ENCODE measurements around the gene DEFB131A. TPM values are rescaled to one million over a fixed set of nuclear protein-coding genes. Genes with fewer than 3 reads are reported as not detected.
"Not testable (repeated sequence)": the region's sequence is repeated elsewhere in the genome, so short reads cannot be mapped to it uniquely, and the experiment has no call there.

DEFB131A gene
- total and polyA plus RNA-seq, 4 experiments from 2014 or later = not detected

DNA sequence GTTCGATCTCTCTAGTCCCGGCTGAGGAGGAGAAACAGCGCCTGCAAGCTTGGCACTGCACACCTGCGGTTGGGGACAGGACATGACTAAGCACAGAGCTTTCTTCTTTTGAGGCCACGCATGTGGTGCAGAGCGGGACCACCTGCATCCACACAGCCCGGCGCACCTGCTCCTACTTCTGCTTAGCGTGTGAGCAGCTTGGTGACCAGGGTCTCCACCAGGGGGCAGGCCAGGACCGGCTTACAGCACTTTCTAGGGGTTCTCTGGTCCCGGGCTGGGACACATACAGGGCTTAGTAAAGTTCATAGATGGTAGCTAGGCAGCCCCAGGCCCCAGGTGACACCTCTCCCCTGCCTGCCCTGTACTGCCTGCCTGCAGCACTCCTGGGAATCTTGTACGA, 51.2 kb downstream of the DEFB131A start:
- POLR2A ChIA-PET (ENCODE audit: partially characterized antibody); H3K4me3 ChIP-seq (ENCODE audit: low read length in 2 of 2); intact Hi-C loops (cut with micrococcal nuclease); H3K9me3 ChIP-seq (ENCODE audit: control insufficient read depth in 1 of 2, low read length in 2 of 2); H3K36me3 Mint-ChIP-seq; H3K9me3 Mint-ChIP-seq; H3K27ac Mint-ChIP-seq; H3K27me3 ChIP-seq (ENCODE audit: insufficient read depth, low read length); H3K4me3 Mint-ChIP-seq; H3K36me3 ChIP-seq (ENCODE audit: insufficient read depth, low read length); H3K4me1 ChIP-seq (ENCODE audit: insufficient read depth, low read length); H3K4me1 Mint-ChIP-seq; H3K27ac ChIP-seq (ENCODE audit: low read depth, low read length); CTCF ChIA-PET (ENCODE audit: partially characterized antibody): not testable (repeated sequence)
- DNase-seq = peak; percentile 24 to 50 (median 27)
- H3K27me3 Mint-ChIP-seq = peaks cover 6 to 14% of the 10 kb centered on the region in 2 donors

DNA sequence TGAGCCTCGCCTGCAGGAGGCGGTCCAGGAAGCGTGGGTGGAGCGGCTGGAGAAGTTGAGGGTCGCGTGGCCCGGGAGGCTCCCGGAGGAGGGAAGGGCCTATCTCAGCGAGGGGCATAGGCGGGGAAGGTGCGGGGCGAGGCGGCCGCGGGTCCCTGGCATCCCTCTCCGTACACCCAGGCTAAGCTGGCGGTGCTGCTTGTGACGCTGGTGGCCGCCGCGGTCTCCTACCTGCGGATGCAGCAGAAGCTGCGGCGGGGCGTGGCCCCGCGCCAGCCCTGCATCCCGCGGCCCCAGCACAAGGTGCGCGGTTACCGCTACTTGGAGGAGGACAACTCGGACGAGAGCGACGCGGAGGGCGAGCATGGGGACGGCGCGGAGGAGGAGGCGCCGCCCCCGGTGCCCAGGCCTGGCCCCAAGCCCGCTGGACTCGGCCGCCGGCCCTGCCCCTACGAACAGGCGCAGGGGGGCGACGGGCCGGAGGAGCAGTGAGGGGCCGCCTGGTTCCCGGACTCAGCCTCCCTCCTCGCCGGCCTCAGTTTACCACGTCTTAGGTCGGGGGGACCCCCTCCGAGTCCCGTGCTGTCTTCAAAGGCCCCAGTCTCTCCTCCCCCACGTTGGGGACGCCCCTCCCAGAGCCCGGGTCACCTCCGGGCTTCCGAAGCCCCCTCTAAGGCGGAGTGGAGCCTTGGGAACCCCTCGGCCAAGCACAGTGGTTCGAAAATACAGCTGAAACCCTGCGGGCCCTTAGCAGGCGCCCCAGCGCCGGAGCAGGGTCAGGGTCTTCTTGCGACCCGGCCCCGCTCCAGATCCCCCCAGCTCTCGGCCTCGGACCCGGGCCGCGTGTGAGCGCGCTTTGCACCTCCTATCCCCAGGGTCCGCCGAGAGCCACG, 53.6 kb downstream of the DEFB131A start:
- CTCF ChIA-PET (ENCODE audit: partially characterized antibody); H3K4me1 ChIP-seq (ENCODE audit: insufficient read depth, low read length); H3K27me3 ChIP-seq (ENCODE audit: insufficient read depth, low read length); H3K9me3 Mint-ChIP-seq; POLR2A ChIA-PET (ENCODE audit: partially characterized antibody); H3K27ac ChIP-seq (ENCODE audit: low read depth, low read length); H3K27ac Mint-ChIP-seq; DNase-seq; intact Hi-C loops (cut with micrococcal nuclease); H3K9me3 ChIP-seq (ENCODE audit: control insufficient read depth in 1 of 2, low read length in 2 of 2); H3K36me3 ChIP-seq (ENCODE audit: insufficient read depth, low read length); H3K36me3 Mint-ChIP-seq; H3K4me3 Mint-ChIP-seq; H3K4me1 Mint-ChIP-seq; H3K4me3 ChIP-seq (ENCODE audit: low read length in 2 of 2): not testable (repeated sequence)
- peaks cover 6 to 11% of the 10 kb centered on the region in 2 donors for H3K27me3 Mint-ChIP-seq

DNA sequence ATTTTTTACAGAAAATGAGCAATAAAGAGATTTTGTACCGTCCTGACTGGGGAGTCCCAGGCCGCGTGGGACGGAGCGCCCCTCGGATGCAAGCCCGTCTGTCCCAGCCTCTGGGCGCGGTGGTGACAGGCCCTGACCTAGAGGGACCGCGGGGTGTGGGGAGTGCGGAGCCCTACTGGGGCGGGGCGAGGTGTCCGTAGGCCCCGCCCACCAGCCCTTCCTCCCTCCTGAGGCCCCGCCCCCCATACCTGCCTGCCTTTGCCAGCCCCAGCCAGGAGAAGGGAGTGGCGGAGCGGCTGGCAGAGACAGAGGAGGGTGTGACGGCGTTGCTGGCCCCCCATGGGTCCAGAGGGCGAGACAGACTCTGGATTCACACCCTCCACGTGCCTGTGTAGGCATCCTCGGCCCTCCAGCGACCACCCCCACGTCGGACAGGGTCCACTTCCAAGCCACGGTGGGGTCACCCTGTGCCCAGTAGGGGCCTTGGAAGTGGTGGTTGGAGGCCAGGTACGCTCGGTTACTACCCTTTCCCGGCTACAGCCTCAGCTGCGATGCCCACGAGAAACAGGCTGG, 54.3 kb downstream of the DEFB131A start:
- H3K27me3 Mint-ChIP-seq = peaks cover 6 to 11% of the 10 kb centered on the region in 2 donors
- H3K27ac Mint-ChIP-seq; H3K9me3 Mint-ChIP-seq; H3K9me3 ChIP-seq (ENCODE audit: control insufficient read depth in 1 of 2, low read length in 2 of 2); H3K4me3 ChIP-seq (ENCODE audit: low read length in 2 of 2); H3K36me3 Mint-ChIP-seq; POLR2A ChIA-PET (ENCODE audit: partially characterized antibody); H3K27ac ChIP-seq (ENCODE audit: low read depth, low read length); H3K4me1 ChIP-seq (ENCODE audit: insufficient read depth, low read length); CTCF ChIA-PET (ENCODE audit: partially characterized antibody); H3K27me3 ChIP-seq (ENCODE audit: insufficient read depth, low read length); H3K4me3 Mint-ChIP-seq; DNase-seq; intact Hi-C loops (cut with micrococcal nuclease); H3K36me3 ChIP-seq (ENCODE audit: insufficient read depth, low read length); H3K4me1 Mint-ChIP-seq: not testable (repeated sequence)

DNA sequence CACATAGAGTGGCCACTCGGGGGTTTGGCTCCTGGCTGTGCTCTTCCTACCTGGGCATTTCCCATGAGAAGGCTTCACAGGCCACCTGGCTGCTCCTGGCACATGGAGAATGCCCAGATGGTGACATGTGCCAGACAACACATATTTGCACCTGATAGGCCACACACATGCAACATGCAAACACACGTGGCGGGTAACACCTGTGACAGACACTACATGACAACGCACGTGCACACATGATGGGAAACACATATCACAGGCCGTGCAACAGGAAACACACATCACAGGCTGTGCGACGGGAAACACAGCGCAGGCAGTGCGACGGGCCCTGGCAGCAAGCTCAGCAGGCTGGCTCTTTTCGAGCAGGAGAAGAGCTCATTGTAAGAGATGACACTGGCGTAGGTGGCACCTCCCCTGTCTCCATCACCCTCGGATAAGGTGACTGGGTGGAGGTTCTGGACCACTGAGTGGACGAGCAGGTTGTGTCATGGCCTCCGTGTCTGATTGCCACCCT, 55.8 kb downstream of the DEFB131A start:
- H3K4me3 Mint-ChIP-seq; CTCF ChIA-PET (ENCODE audit: partially characterized antibody); intact Hi-C loops (cut with micrococcal nuclease); H3K4me1 ChIP-seq (ENCODE audit: insufficient read depth, low read length); H3K27me3 ChIP-seq (ENCODE audit: insufficient read depth, low read length); POLR2A ChIA-PET (ENCODE audit: partially characterized antibody); H3K4me1 Mint-ChIP-seq; H3K4me3 ChIP-seq (ENCODE audit: low read length in 2 of 2); H3K9me3 ChIP-seq (ENCODE audit: control insufficient read depth in 1 of 2, low read length in 2 of 2); H3K36me3 ChIP-seq (ENCODE audit: insufficient read depth, low read length); H3K9me3 Mint-ChIP-seq; H3K36me3 Mint-ChIP-seq; DNase-seq; H3K27ac ChIP-seq (ENCODE audit: low read depth, low read length): not testable (repeated sequence)
- H3K27me3 Mint-ChIP-seq = peaks cover 8 to 11% of the 10 kb centered on the region in 2 donors
- H3K27ac Mint-ChIP-seq = peak overlapping the region in 1 of 7 donors; percentile 23

Other genes starting within 250 kb of the DEFB131A start
- not detected for gene USP17L10, start 233.8 kb upstream of the DEFB131A start, total RNA-seq
- not detected for gene USP17L10, start 233.8 kb upstream of the DEFB131A start, polyA plus RNA-seq
- not detected for gene USP17L11, start 229.0 kb upstream of the DEFB131A start, total RNA-seq
- gene USP17L11, start 229.0 kb upstream of the DEFB131A start, polyA plus RNA-seq = not detected
- gene USP17L12, start 224.3 kb upstream of the DEFB131A start, total RNA-seq = not detected
- gene USP17L12, start 224.3 kb upstream of the DEFB131A start, polyA plus RNA-seq = not detected
- not detected for gene USP17L13, start 219.5 kb upstream of the DEFB131A start, total RNA-seq
- not detected for gene USP17L13, start 219.5 kb upstream of the DEFB131A start, polyA plus RNA-seq
- not detected for gene USP17L15, start 210.0 kb upstream of the DEFB131A start, total RNA-seq
- not detected for gene USP17L15, start 210.0 kb upstream of the DEFB131A start, polyA plus RNA-seq
- not detected for gene USP17L17, start 200.5 kb upstream of the DEFB131A start, total RNA-seq
- not detected for gene USP17L17, start 200.5 kb upstream of the DEFB131A start, polyA plus RNA-seq
- gene USP17L18, start 195.8 kb upstream of the DEFB131A start, total RNA-seq = not detected
- gene USP17L18, start 195.8 kb upstream of the DEFB131A start, polyA plus RNA-seq = not detected
- gene USP17L19, start 191.0 kb upstream of the DEFB131A start, total RNA-seq = not detected
- not detected for gene USP17L19, start 191.0 kb upstream of the DEFB131A start, polyA plus RNA-seq
- gene USP17L20, start 186.3 kb upstream of the DEFB131A start, total RNA-seq = not detected
- not detected for gene USP17L20, start 186.3 kb upstream of the DEFB131A start, polyA plus RNA-seq
- not detected for gene USP17L21, start 181.5 kb upstream of the DEFB131A start, total RNA-seq
- gene USP17L21, start 181.5 kb upstream of the DEFB131A start, polyA plus RNA-seq = not detected
- not detected for gene USP17L22, start 176.8 kb upstream of the DEFB131A start, total RNA-seq
- not detected for gene USP17L22, start 176.8 kb upstream of the DEFB131A start, polyA plus RNA-seq
- gene USP17L24, start 119.2 kb upstream of the DEFB131A start, total RNA-seq = not detected
- not detected for gene USP17L24, start 119.2 kb upstream of the DEFB131A start, polyA plus RNA-seq
- gene USP17L25, start 114.5 kb upstream of the DEFB131A start, total RNA-seq = not detected
- not detected for gene USP17L25, start 114.5 kb upstream of the DEFB131A start, polyA plus RNA-seq
- not detected for gene USP17L26, start 109.8 kb upstream of the DEFB131A start, total RNA-seq
- not detected for gene USP17L26, start 109.8 kb upstream of the DEFB131A start, polyA plus RNA-seq
- not detected for gene USP17L5, start 105.0 kb upstream of the DEFB131A start, total RNA-seq
- not detected for gene USP17L5, start 105.0 kb upstream of the DEFB131A start, polyA plus RNA-seq
- gene USP17L27, start 100.3 kb upstream of the DEFB131A start, total RNA-seq = not detected
- gene USP17L27, start 100.3 kb upstream of the DEFB131A start, polyA plus RNA-seq = not detected
- gene USP17L28, start 95.5 kb upstream of the DEFB131A start, total RNA-seq = not detected
- gene USP17L28, start 95.5 kb upstream of the DEFB131A start, polyA plus RNA-seq = not detected
- gene USP17L29, start 90.8 kb upstream of the DEFB131A start, total RNA-seq = not detected
- not detected for gene USP17L29, start 90.8 kb upstream of the DEFB131A start, polyA plus RNA-seq
- not detected for gene USP17L30, start 81.3 kb upstream of the DEFB131A start, total RNA-seq
- not detected for gene USP17L30, start 81.3 kb upstream of the DEFB131A start, polyA plus RNA-seq